Naive thymus-derived CD8-positive, alpha-beta T cell (primary cell): ENCODE results near the gene RCOR2. TPM values are rescaled to one million over a fixed set of nuclear protein-coding genes. Genes with fewer than 3 reads are reported as not detected.

Experiments used
- ATAC-seq, 2 donors: fragments of 150-1000 bp; cut with Tn5 transposase in 1 of 2; sonication (Bioruptor Pico), chemical (Tn5 transposase) in 1 of 2; 1 replicate in 1 of 2; 2 replicates in 1 of 2; pipeline ENCODE4 v1.10.0; 2021; ENCODE audit warnings: mild to moderate bottlenecking in 2 of 2, moderate library complexity in 2 of 2
- POLR2A ChIA-PET: fragments of 350-600 bp; sonication (Branson Sonifier 250); formaldehyde crosslinking; loops from one replicate; lab custom pipeline; 2021; ENCODE audit warnings: antibody characterized with exemption; lab: Charles Lee
- DNase-seq, 10 donors: peaks; one replicate each; pipeline versions ENCODE4 v3.0.0 to v3.0.0-alpha.2; 2020 to 2022
- H3K27ac Mint-ChIP-seq, 10 donors: one replicate each; pipeline ENCODE4 v1.8.0; 2020 to 2022; ENCODE audit warnings: mild to moderate bottlenecking in 10 of 10, mixed read lengths in 10 of 10, moderate library complexity in 4 of 10, inconsistent platforms in 1 of 10
- H3K27me3 Mint-ChIP-seq, 5 donors: one replicate each; pipeline ENCODE4 v1.8.0; 2021 to 2022; ENCODE audit warnings: mixed read lengths in 5 of 5
- H3K36me3 Mint-ChIP-seq, 3 donors: one replicate each; pipeline ENCODE4 v1.8.0; 2020 to 2022; ENCODE audit warnings: mixed read lengths in 3 of 3, mild to moderate bottlenecking in 2 of 3, inconsistent platforms in 1 of 3
- H3K4me1 Mint-ChIP-seq, 4 donors: one replicate each; pipeline ENCODE4 v1.8.0; 2021 to 2022; ENCODE audit warnings: mixed read lengths in 4 of 4
- H3K4me3 Mint-ChIP-seq, 10 donors: one replicate each; pipeline ENCODE4 v1.8.0; 2020 to 2022; ENCODE audit warnings: mild to moderate bottlenecking in 10 of 10, mixed read lengths in 10 of 10, moderate library complexity in 6 of 10, inconsistent platforms in 1 of 10
- H3K9me3 Mint-ChIP-seq, 9 donors: one replicate each; pipeline ENCODE4 v1.8.0; 2020 to 2022; ENCODE audit warnings: mixed read lengths in 9 of 9, mild to moderate bottlenecking in 3 of 9, inconsistent platforms in 1 of 9, moderate library complexity in 1 of 9
- polyA plus RNA-seq, 3 donors: library from polyadenylated mRNA; unstranded; fragments of 300-500 nt; fragmentation: Illumina TruSeq; gene quantifications; one replicate each; pipeline ENCODE4 v1.2.3, GENCODE V29; 2021
- total RNA-seq, 8 experiments: library from RNA in 2 of 8; stranded (reverse) in 2 of 8; gene quantifications; one replicate each; pipeline ENCODE4 v1.2.3 and lab custom pipeline; 2021 to 2026

Gene RCOR2
- total and polyA plus RNA-seq, 5 experiments from 2014 or later = 0.14 TPM; not detected in 4

GRCh38 chr11:63901660-63902059 is 15.3 kb downstream of the RCOR2 start:
- POLR2A ChIA-PET = no interaction called here
- Mint-ChIP-seq H3K36me3 (peaks cover 5 to 96% (median 29%) of the 10 kb centered on the region in 3 donors), H3K4me1 (peaks cover 7 to 32% (median 13%) of the 10 kb centered on the region in 4 donors), H3K9me3 (no peaks in the 10 kb centered on the region), H3K4me3 (no peak overlapping the region), H3K27me3 (no peaks in the 10 kb centered on the region), H3K27ac (peak overlapping the region in 3 of 10 donors; percentile 17 to 79 (median 70))
- no peak for ATAC-seq
- DNase-seq = no peak

- H3K4me3 Mint-ChIP-seq = no peak overlapping the region
- H3K36me3 Mint-ChIP-seq = peaks cover 9 to 89% (median 31%) of the 10 kb centered on the region in 3 donors
- no peaks in the 10 kb centered on the region for H3K9me3 Mint-ChIP-seq
- H3K27me3 Mint-ChIP-seq = no peaks in the 10 kb centered on the region
- no peak for ATAC-seq
- peak overlapping the region in 2 of 10 donors; percentile 30 to 47 for H3K27ac Mint-ChIP-seq
- peaks cover 13 to 54% (median 35%) of the 10 kb centered on the region in 4 donors for H3K4me1 Mint-ChIP-seq
- no peak for DNase-seq
- POLR2A ChIA-PET = interaction anchor here (0.6 to 1.0 kb wide), 3 partner anchors 8 to 69 kb away, joined by 4 to 5 read pairs (median 4); no protein-coding TSS in a partner anchor
Measured at GRCh38 chr11:63897459-63898146, 19.4 kb downstream of the RCOR2 start.

- Mint-ChIP-seq H3K4me1 (peaks cover 22 to 60% (median 48%) of the 10 kb centered on the region in 4 donors), H3K27me3 (no peaks in the 10 kb centered on the region), H3K36me3 (peaks cover 6 to 81% (median 27%) of the 10 kb centered on the region in 3 donors), H3K27ac (peak overlapping the region in 7 of 10 donors; percentile 9 to 85 (median 72)), H3K4me3 (peak overlapping the region in 1 of 10 donors; percentile 34), H3K9me3 (no peaks in the 10 kb centered on the region)
- POLR2A ChIA-PET = no interaction called here
- ATAC-seq (no peak), DNase-seq (no peak)
Measured at GRCh38 chr11:63896071-63896470, 20.9 kb downstream of the RCOR2 start.

- H3K4me3 Mint-ChIP-seq = peak overlapping the region in 2 of 10 donors; percentile 13 to 43
- peaks cover 42 to 82% (median 73%) of the 10 kb centered on the region in 4 donors for H3K4me1 Mint-ChIP-seq
Measured at GRCh38 chr11:63893355-63893754, 23.6 kb downstream of the RCOR2 start.

GRCh38 chr11:63892228-63892627 is 24.7 kb downstream of the RCOR2 start:
- Mint-ChIP-seq H3K9me3 (no peaks in the 10 kb centered on the region), H3K27ac (peak overlapping the region in 9 of 10 donors; percentile 28 to 96 (median 74)), H3K36me3 (peaks cover 4 to 47% (median 14%) of the 10 kb centered on the region in 3 donors), H3K4me3 (peak overlapping the region in 6 of 10 donors; percentile 36 to 94 (median 80)), H3K27me3 (no peaks in the 10 kb centered on the region), H3K4me1 (peaks cover 47 to 88% (median 80%) of the 10 kb centered on the region in 4 donors)
- DNase-seq = no peak
- POLR2A ChIA-PET = interaction anchor here (0.7 to 1.7 kb wide), 7 partner anchors 8 to 54 kb away, joined by 3 to 7 read pairs (median 4); no protein-coding TSS in a partner anchor
- ATAC-seq = no peak

More at GRCh38 chr11:63893355-63893754, 23.6 kb downstream of the RCOR2 start:
- Mint-ChIP-seq H3K9me3 (no peaks in the 10 kb centered on the region), H3K36me3 (peaks cover 4 to 58% (median 18%) of the 10 kb centered on the region in 3 donors), H3K27ac (peak overlapping the region in 3 of 10 donors; percentile 9 to 75 (median 34)), H3K27me3 (no peaks in the 10 kb centered on the region)
- no peak for DNase-seq
- no peak for ATAC-seq
- POLR2A ChIA-PET = interaction anchor here (0.7 to 1.3 kb wide), 2 partner anchors 49 to 53 kb away, joined by 4 read pairs; no protein-coding TSS in a partner anchor

- POLR2A ChIA-PET = interaction anchor here (0.6 to 3.8 kb wide), 6 partner anchors 7 to 66 kb away, joined by 3 to 34 read pairs (median 4); partner anchors contain the start of gene MARK2
- ATAC-seq = no peak
- no peaks in the 10 kb centered on the region for H3K9me3 Mint-ChIP-seq
- peak overlapping the region; percentile 13 to 96 (median 88) for H3K27ac Mint-ChIP-seq
- no peaks in the 10 kb centered on the region for H3K27me3 Mint-ChIP-seq
- H3K4me3 Mint-ChIP-seq = peak overlapping the region; percentile 7 to 98 (median 92)
- no peak for DNase-seq
- peaks cover 4 to 28% (median 4%) of the 10 kb centered on the region in 3 donors for H3K36me3 Mint-ChIP-seq
- H3K4me1 Mint-ChIP-seq = peaks cover 46 to 80% (median 77%) of the 10 kb centered on the region in 4 donors
Measured at GRCh38 chr11:63890368-63890767, 26.6 kb downstream of the RCOR2 start.

- H3K27me3 Mint-ChIP-seq = no peaks in the 10 kb centered on the region
- peak overlapping the region; percentile 88 to 98 (median 94) for H3K4me3 Mint-ChIP-seq
- H3K36me3 Mint-ChIP-seq = peaks cover 0 to 22% (median 4%) of the 10 kb centered on the region in 3 donors
- H3K9me3 Mint-ChIP-seq = no peaks in the 10 kb centered on the region
- H3K27ac Mint-ChIP-seq = peak overlapping the region; percentile 66 to 96 (median 94)
- ATAC-seq (no peak), DNase-seq (no peak)
- POLR2A ChIA-PET = interaction anchor here (0.9 to 3.8 kb wide), 5 partner anchors 9 to 50 kb away, joined by 3 to 34 read pairs (median 5); partner anchors contain the start of gene MARK2
- H3K4me1 Mint-ChIP-seq = peaks cover 46 to 87% (median 79%) of the 10 kb centered on the region in 4 donors
Measured at GRCh38 chr11:63889344-63889743, 27.6 kb downstream of the RCOR2 start.

- H3K27me3 Mint-ChIP-seq = no peaks in the 10 kb centered on the region
- peak; percentile 83 to 88 for ATAC-seq
- peak overlapping the region; percentile 88 to 98 (median 94) for H3K4me3 Mint-ChIP-seq
- POLR2A ChIA-PET = interaction anchor here (0.6 to 3.8 kb wide), 8 partner anchors 9 to 1920 kb away, joined by 3 to 34 read pairs (median 4); partner anchors contain the start of genes MARK2 and STIP1
- H3K27ac Mint-ChIP-seq = peak overlapping the region; percentile 88 to 96 (median 94)
- H3K4me1 Mint-ChIP-seq = peaks cover 46 to 90% (median 81%) of the 10 kb centered on the region in 4 donors
- no peaks in the 10 kb centered on the region for H3K9me3 Mint-ChIP-seq
- peak; percentile 51 to 86 (median 66) for DNase-seq
- peaks cover 0 to 18% (median 0%) of the 10 kb centered on the region in 3 donors for H3K36me3 Mint-ChIP-seq
Measured at GRCh38 chr11:63888170-63889086, 28.5 kb downstream of the RCOR2 start.

- H3K27me3 Mint-ChIP-seq = no peaks in the 10 kb centered on the region
- peaks cover 50 to 92% (median 84%) of the 10 kb centered on the region in 4 donors for H3K4me1 Mint-ChIP-seq
- POLR2A ChIA-PET = interaction anchor here (0.6 to 3.8 kb wide), 9 partner anchors 11 to 1919 kb away, joined by 3 to 34 read pairs (median 4); partner anchors contain the start of genes MARK2 and STIP1
- DNase-seq (no peak), ATAC-seq (no peak)
- H3K27ac Mint-ChIP-seq = peak overlapping the region; percentile 88 to 96 (median 94)
- H3K36me3 Mint-ChIP-seq = peaks cover 0 to 12% (median 0%) of the 10 kb centered on the region in 3 donors
- H3K9me3 Mint-ChIP-seq = no peaks in the 10 kb centered on the region
- H3K4me3 Mint-ChIP-seq = peak overlapping the region; percentile 88 to 98 (median 94)
Measured at GRCh38 chr11:63887386-63887999, 29.5 kb downstream of the RCOR2 start.

GRCh38 chr11:63884196-63884932 is 32.6 kb downstream of the RCOR2 start:
- H3K9me3 Mint-ChIP-seq = no peaks in the 10 kb centered on the region
- H3K4me3 Mint-ChIP-seq = peak overlapping the region in 5 of 10 donors; percentile 10 to 36 (median 18)
- peaks cover 0 to 6% (median 0%) of the 10 kb centered on the region in 3 donors for H3K36me3 Mint-ChIP-seq
- H3K27me3 Mint-ChIP-seq = no peaks in the 10 kb centered on the region
- DNase-seq = no peak
- peak overlapping the region; percentile 47 to 92 (median 80) for H3K27ac Mint-ChIP-seq
- peaks cover 39 to 89% (median 81%) of the 10 kb centered on the region in 4 donors for H3K4me1 Mint-ChIP-seq
- POLR2A ChIA-PET = interaction anchor here (0.5 to 2.4 kb wide), 4 partner anchors 8 to 45 kb away, joined by 3 to 8 read pairs (median 4); partner anchors contain the start of gene MARK2
- no peak for ATAC-seq
